Transverse colon (tissue), 4 donors: ENCODE data around the gene MTREX. TPM values are rescaled to one million over a fixed set of nuclear protein-coding genes. Genes with fewer than 3 reads are reported as not detected.

Experiments
- DNase-seq: peaks from one replicate; pipeline ENCODE4 v3.0.0-alpha.2; 2019
- H3K27ac ChIP-seq, 4 donors: fragments of 200-600 bp; sonication (generic); 2 replicates each; pipeline ENCODE4 v1.5.1; 2016 to 2018; ENCODE audit warnings: inconsistent platforms in 4 of 4
- H3K27me3 ChIP-seq: fragments of 200-600 bp; sonication (generic); 2 replicates; pipeline ENCODE4 v1.5.1; 2017; ENCODE audit warnings: inconsistent platforms
- H3K36me3 ChIP-seq, 4 donors: fragments of 200-600 bp; sonication (generic); 2 replicates each; pipeline ENCODE4 v1.5.1; 2017 to 2019; ENCODE audit warnings: inconsistent platforms in 4 of 4
- H3K4me1 ChIP-seq, 4 donors: fragments of 200-600 bp; sonication (generic); 2 replicates each; pipeline ENCODE4 v1.5.1; 2017 to 2020; ENCODE audit warnings: inconsistent platforms in 4 of 4
- H3K4me3 ChIP-seq, 4 donors: fragments of 200-600 bp; sonication (generic); 1 replicate in 1 of 4; 2 replicates in 3 of 4; pipeline versions ENCODE4 v1.5.1 to v1.6.1; 2017 to 2019; ENCODE audit warnings: inconsistent platforms in 4 of 4
- H3K9me3 ChIP-seq, 2 donors: fragments of 200-600 bp; sonication (generic); 2 replicates each; pipeline ENCODE4 v1.5.1; 2017 to 2019; ENCODE audit warnings: inconsistent platforms in 2 of 2
- EP300 ChIP-seq: sonication (generic); formaldehyde crosslinking; IDR thresholded peaks from one replicate; pipeline ENCODE4 v1.6.1; 2017; ENCODE audit warnings: antibody characterized with exemption, low read depth
- POLR2A ChIP-seq: fragments of 450-650 bp; IDR thresholded peaks from one replicate; pipeline ENCODE4 v1.6.1; 2016; ENCODE audit warnings: antibody characterized with exemption, mild to moderate bottlenecking, moderate library complexity
- POLR2AphosphoS5 ChIP-seq, 3 donors: sonication (generic); formaldehyde crosslinking; IDR thresholded peaks; one replicate each; pipeline ENCODE4 v1.6.1; 2016; ENCODE audit warnings: antibody characterized with exemption in 3 of 3
- WGBS, 2 donors: methylation state at CpG; one replicate each; pipeline ENCODE4 v1.1.5; 2018; ENCODE audit warnings: low coverage in 1 of 2; 5-methylcytosine and 5-hydroxymethylcytosine counted together
- in situ Hi-C, 4 donors: fragments of 200-750 bp; cut with MboI; loops; one replicate each; pipeline versions ENCODE4 v1.15.0 to v1.15.1; 2017; ENCODE audit warnings: low sequenced_read_pairs in 3 of 4, low pct_ligation_motif_present in 1 of 4, low pct_unique_long_range_greater_than_20kb in 1 of 4
- intact Hi-C: fragments of 100-400 bp; cut with DNase I; formaldehyde crosslinking; loops from one replicate; pipeline ENCODE4 v1.15.1; 2023; ENCODE audit warnings: low total_unique reads
- total RNA-seq, 4 donors: library from RNA; depleted of rRNA; stranded (reverse); fragments of >200 nt; gene quantifications; one replicate each; pipeline ENCODE4 v1.1.0, GENCODE V29; 2016
- TF ChIP-seq, protein P1 (sequence below), 5 experiments: fragments of 200-600 bp in 3 of 5; fragments of 450-650 bp in 2 of 5; sonication (generic) in 3 of 5; IDR thresholded peaks; 1 replicate in 2 of 5; 2 replicates in 3 of 5; pipeline ENCODE4 v1.5.1; 2016 to 2017; ENCODE audit warnings: antibody characterized with exemption in 5 of 5, inconsistent platforms in 3 of 5, mild to moderate bottlenecking in 2 of 5, moderate library complexity in 1 of 5

Gene MTREX
- total RNA-seq, 4 donors from 2014 or later: 29.5 to 85.9 (median 65.5) TPM

DNA sequence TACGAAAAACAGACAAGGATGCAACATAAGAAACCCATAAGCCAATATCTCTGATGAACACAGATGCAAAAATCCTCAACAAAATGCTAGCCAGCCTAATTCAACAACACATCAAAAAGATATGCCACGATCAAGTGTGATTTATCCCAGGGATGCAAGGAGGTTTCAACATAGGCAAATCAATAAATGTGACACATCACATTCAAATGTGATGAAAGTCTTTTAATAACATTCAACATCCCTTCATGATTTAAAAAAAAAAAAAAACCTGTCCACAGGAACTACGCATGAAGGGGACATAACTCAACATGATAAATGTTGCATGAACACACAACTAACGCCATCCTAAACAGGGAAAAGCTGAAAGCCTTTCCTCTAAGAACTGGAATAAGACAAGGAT lies 124.8 kb downstream of the MTREX start:
- no peaks in the 10 kb centered on the region for H3K27me3 ChIP-seq
- intact Hi-C loops: no loop called here
- TF ChIP-seq EP300 (no peak), POLR2AphosphoS5 (IDR thresholded peaks at IDR 0.05) (no peak), POLR2A (no peak)
- TF ChIP-seq, protein P1, sequence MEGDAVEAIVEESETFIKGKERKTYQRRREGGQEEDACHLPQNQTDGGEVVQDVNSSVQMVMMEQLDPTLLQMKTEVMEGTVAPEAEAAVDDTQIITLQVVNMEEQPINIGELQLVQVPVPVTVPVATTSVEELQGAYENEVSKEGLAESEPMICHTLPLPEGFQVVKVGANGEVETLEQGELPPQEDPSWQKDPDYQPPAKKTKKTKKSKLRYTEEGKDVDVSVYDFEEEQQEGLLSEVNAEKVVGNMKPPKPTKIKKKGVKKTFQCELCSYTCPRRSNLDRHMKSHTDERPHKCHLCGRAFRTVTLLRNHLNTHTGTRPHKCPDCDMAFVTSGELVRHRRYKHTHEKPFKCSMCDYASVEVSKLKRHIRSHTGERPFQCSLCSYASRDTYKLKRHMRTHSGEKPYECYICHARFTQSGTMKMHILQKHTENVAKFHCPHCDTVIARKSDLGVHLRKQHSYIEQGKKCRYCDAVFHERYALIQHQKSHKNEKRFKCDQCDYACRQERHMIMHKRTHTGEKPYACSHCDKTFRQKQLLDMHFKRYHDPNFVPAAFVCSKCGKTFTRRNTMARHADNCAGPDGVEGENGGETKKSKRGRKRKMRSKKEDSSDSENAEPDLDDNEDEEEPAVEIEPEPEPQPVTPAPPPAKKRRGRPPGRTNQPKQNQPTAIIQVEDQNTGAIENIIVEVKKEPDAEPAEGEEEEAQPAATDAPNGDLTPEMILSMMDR (IDR thresholded peaks at IDR 0.05): no peak
- in situ Hi-C loops: no loop called here
- DNase-seq: no peak
- H3K4me1 ChIP-seq: peaks cover 26 to 67% (median 47%) of the 10 kb centered on the region in 4 donors
- H3K4me3 ChIP-seq: no peak overlapping the region
- no peak overlapping the region for H3K27ac ChIP-seq
- no peaks in the 10 kb centered on the region for H3K9me3 ChIP-seq
- 94 to 100% methylated on average over 4 of the region's 4 CpGs for WGBS, 2 donors
- peaks cover 0 to 8% (median 0%) of the 10 kb centered on the region in 4 donors for H3K36me3 ChIP-seq

DNA sequence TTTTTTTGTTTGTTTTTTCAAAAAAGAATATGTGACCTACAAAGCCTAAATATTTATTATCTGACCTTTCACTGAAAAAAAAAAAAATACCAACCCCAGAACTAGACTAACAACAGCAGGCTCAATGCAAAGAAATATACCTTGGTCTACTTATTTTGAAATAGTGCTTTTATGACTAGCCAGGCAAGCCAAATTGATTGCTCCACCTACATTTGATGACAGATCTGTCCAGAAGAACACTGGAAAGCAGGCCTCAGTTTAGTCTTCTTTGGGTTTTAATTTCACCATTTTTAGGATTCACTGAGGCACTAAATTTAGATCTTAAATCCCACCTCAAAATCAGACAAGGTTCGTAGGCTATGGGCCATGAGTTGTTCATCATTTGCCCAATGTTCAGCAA lies 129.7 kb downstream of the MTREX start:
- H3K4me1 ChIP-seq: peaks cover 14 to 73% (median 53%) of the 10 kb centered on the region in 4 donors
- intact Hi-C loops: no loop called here
- no peak for DNase-seq

DNA sequence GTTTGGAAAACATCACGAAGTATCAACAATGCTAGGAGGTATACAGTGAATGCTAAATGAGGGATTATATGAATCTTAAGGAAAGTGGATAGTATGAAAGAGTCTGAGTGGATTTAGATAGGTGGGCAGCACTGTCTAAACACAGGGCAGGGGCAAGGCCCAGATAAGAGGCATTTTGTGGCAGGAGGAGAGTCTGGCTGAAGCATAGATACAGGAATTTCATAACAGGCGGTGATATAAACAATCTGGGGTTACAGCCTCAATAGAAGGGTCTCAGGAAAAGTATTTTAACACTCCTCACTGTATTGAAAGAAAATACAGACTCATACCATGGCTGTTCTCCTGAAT lies 130.0 kb downstream of the MTREX start:
- Histone ChIP-seq H3K27me3 (no peaks in the 10 kb centered on the region), H3K27ac (peak overlapping the region; percentile 82 to 88 (median 83)), H3K36me3 (peaks cover 0 to 3% (median 0%) of the 10 kb centered on the region in 4 donors), H3K9me3 (no peaks in the 10 kb centered on the region), H3K4me1 (peaks cover 14 to 73% (median 53%) of the 10 kb centered on the region in 4 donors), H3K4me3 (no peak overlapping the region)
- no peak for DNase-seq
- WGBS, 2 donors: 89 to 92% methylated on average over 2 of the region's 2 CpGs
- intact Hi-C loops (no loop called here), in situ Hi-C loops (no loop called here)
- no peak for TF ChIP-seq POLR2A
- TF ChIP-seq EP300: no peak
- TF ChIP-seq, protein P1 (IDR thresholded peaks at IDR 0.05): no peak
- no peak for TF ChIP-seq POLR2AphosphoS5 (IDR thresholded peaks at IDR 0.05)

More for the DNA sequence above, 129.7 kb downstream of the MTREX start:
- Histone ChIP-seq H3K9me3 (no peaks in the 10 kb centered on the region), H3K27me3 (no peaks in the 10 kb centered on the region), H3K4me3 (no peak overlapping the region), H3K36me3 (peaks cover 0 to 3% (median 0%) of the 10 kb centered on the region in 4 donors), H3K27ac (peak overlapping the region; percentile 82 to 88 (median 83))
- in situ Hi-C loops: no loop called here
- TF ChIP-seq, protein P1 (IDR thresholded peaks at IDR 0.05): no peak
- TF ChIP-seq EP300 (no peak), POLR2AphosphoS5 (IDR thresholded peaks at IDR 0.05) (no peak), POLR2A (no peak)
- 56 to 78% methylated on average over 1 of the region's 1 CpG for WGBS, 2 donors

DNA sequence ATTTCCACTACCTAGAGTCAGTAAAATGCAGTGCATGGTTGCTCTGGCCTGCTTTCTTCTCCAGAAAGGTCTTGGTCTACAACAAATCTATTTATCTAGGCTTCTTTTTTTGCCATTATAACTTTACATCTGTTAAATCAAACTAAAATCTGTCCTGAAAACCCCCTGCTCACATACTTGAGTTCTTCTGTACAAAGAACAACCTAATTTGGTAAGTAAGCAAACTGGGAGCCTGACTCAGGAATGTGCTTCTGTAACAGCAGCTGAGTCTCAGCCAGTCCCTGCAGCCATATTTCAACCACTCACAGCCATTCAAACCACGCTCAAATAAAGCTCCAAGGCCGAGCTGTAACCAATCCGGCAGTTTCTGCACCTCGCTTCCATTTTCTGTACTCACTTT lies 131.2 kb downstream of the MTREX start:
- TF ChIP-seq EP300 (no peak), POLR2A (no peak), POLR2AphosphoS5 (IDR thresholded peaks at IDR 0.05) (peak in 2 of 3 donors; percentile 21 to 39)
- TF ChIP-seq, protein P1 (IDR thresholded peaks at IDR 0.05): no peak
- H3K27ac ChIP-seq: peak overlapping the region; percentile 82 to 88 (median 83)
- no peak overlapping the region for H3K4me3 ChIP-seq
- in situ Hi-C loops: no loop called here
- no peaks in the 10 kb centered on the region for H3K27me3 ChIP-seq
- peak; percentile 23 for DNase-seq
- H3K9me3 ChIP-seq: no peaks in the 10 kb centered on the region
- intact Hi-C loops: no loop called here
- H3K36me3 ChIP-seq: peaks cover 0 to 3% (median 0%) of the 10 kb centered on the region in 4 donors
- WGBS, 2 donors: 70 to 75% methylated on average over 4 of the region's 4 CpGs
- peaks cover 14 to 73% (median 53%) of the 10 kb centered on the region in 4 donors for H3K4me1 ChIP-seq
